Peyer's patch (tissue), 4 donors: Measurements from ENCODE around the gene MORF4L1. TPM values are rescaled to one million over a fixed set of nuclear protein-coding genes. Genes with fewer than 3 reads are reported as not detected.

Experiments used
- DNase-seq, 3 donors: peaks; one replicate each; pipeline ENCODE4 v3.0.0-alpha.2; 2017 to 2019
- H3K27ac ChIP-seq, 4 donors: fragments of 200-600 bp; sonication (generic); one replicate each; pipeline ENCODE4 v1.5.1; 2016 to 2019
- H3K27me3 ChIP-seq, 2 donors: fragments of 200-600 bp; sonication (generic); one replicate each; pipeline ENCODE4 v1.5.1; 2019
- H3K36me3 ChIP-seq, 3 donors: fragments of 200-600 bp; sonication (generic); one replicate each; pipeline ENCODE4 v1.5.1; 2016 to 2019
- H3K4me1 ChIP-seq, 4 donors: fragments of 200-600 bp; sonication (generic); one replicate each; pipeline ENCODE4 v1.5.1; 2016 to 2019
- H3K4me3 ChIP-seq, 4 donors: fragments of 200-600 bp; sonication (generic); 1 replicate in 3 of 4; 2 replicates in 1 of 4; pipeline ENCODE4 v1.5.1; 2016 to 2019; ENCODE audit warnings: mild to moderate bottlenecking in 1 of 4
- H3K9me3 ChIP-seq, 4 donors: fragments of 200-600 bp; sonication (generic); one replicate each; pipeline ENCODE4 v1.5.1; 2016 to 2019; ENCODE audit warnings: mild to moderate bottlenecking in 1 of 4
- CTCF ChIP-seq, 6 experiments: fragments of 450-650 bp in 4 of 6; fragments of 200-600 bp in 2 of 6; sonication (generic) in 1 of 6; IDR thresholded peaks; one replicate each; pipeline ENCODE4 v1.5.1; 2017 to 2019; ENCODE audit warnings: antibody characterized with exemption in 6 of 6, mild to moderate bottlenecking in 3 of 6, moderate library complexity in 1 of 6
- POLR2A ChIP-seq, 2 donors: fragments of 450-650 bp; IDR thresholded peaks; one replicate each; pipeline ENCODE4 v1.5.1; 2017; ENCODE audit warnings: antibody characterized with exemption in 2 of 2, mild to moderate bottlenecking in 2 of 2, moderate library complexity in 2 of 2
- total RNA-seq, 4 donors: library from RNA; depleted of rRNA; stranded (reverse); fragments of >200 nt; gene quantifications; one replicate each; pipeline ENCODE4 v1.1.0, GENCODE V29; 2016

The MORF4L1 gene
- total RNA-seq, 4 donors from 2014 or later = 90.8 to 271 (median 139) TPM

- TF ChIP-seq POLR2A (IDR thresholded peaks at IDR 0.05) (no peak), CTCF (IDR thresholded peaks at IDR 0.05) (no peak)
- peaks cover 0 to 10% (median 4%) of the 10 kb centered on the region in 4 donors for H3K4me1 ChIP-seq
- no peaks in the 10 kb centered on the region for H3K27me3 ChIP-seq
- no peaks in the 10 kb centered on the region for H3K9me3 ChIP-seq
- no peak overlapping the region for H3K27ac ChIP-seq
- H3K4me3 ChIP-seq = no peak overlapping the region
- peaks cover 0 to 29% (median 0%) of the 10 kb centered on the region in 3 donors for H3K36me3 ChIP-seq
- no peak for DNase-seq
These were observed 60.6 kb downstream of the MORF4L1 start for GRCh38 chr15:78933187-78933822.

- Histone ChIP-seq H3K27ac (peak overlapping the region in 1 of 4 donors; percentile 2), H3K36me3 (peaks cover 0 to 29% (median 0%) of the 10 kb centered on the region in 3 donors)
These were observed 61.3 kb downstream of the MORF4L1 start for GRCh38 chr15:78933823-78934654.

GRCh38 chr15:78934655-78935023 is 61.9 kb downstream of the MORF4L1 start:
- no peak for DNase-seq
- no peak for TF ChIP-seq POLR2A (IDR thresholded peaks at IDR 0.05)
- no peak for TF ChIP-seq CTCF (IDR thresholded peaks at IDR 0.05)
- Histone ChIP-seq H3K27me3 (no peaks in the 10 kb centered on the region), H3K4me3 (no peak overlapping the region), H3K4me1 (peaks cover 0 to 17% (median 4%) of the 10 kb centered on the region in 4 donors), H3K9me3 (no peaks in the 10 kb centered on the region), H3K36me3 (peaks cover 0 to 29% (median 0%) of the 10 kb centered on the region in 3 donors), H3K27ac (peak overlapping the region in 1 of 4 donors; percentile 2)

More at GRCh38 chr15:78933823-78934654, 61.3 kb downstream of the MORF4L1 start:
- Histone ChIP-seq H3K27me3 (no peaks in the 10 kb centered on the region), H3K4me3 (no peak overlapping the region), H3K4me1 (peaks cover 0 to 17% (median 4%) of the 10 kb centered on the region in 4 donors), H3K9me3 (no peaks in the 10 kb centered on the region)
- TF ChIP-seq POLR2A (IDR thresholded peaks at IDR 0.05) (no peak), CTCF (IDR thresholded peaks at IDR 0.05) (no peak)
- DNase-seq = no peak

GRCh38 chr15:78937132-78937739 is 64.5 kb downstream of the MORF4L1 start:
- H3K27ac ChIP-seq = peak overlapping the region in 3 of 4 donors; percentile 19 to 80 (median 30)

More at GRCh38 chr15:78937132-78937739, 64.5 kb downstream of the MORF4L1 start:
- H3K27me3 ChIP-seq = no peaks in the 10 kb centered on the region
- H3K36me3 ChIP-seq = peaks cover 0 to 28% (median 0%) of the 10 kb centered on the region in 3 donors
- DNase-seq = no peak
- H3K4me3 ChIP-seq = no peak overlapping the region
- TF ChIP-seq POLR2A (IDR thresholded peaks at IDR 0.05) = no peak
- no peak for TF ChIP-seq CTCF (IDR thresholded peaks at IDR 0.05)
- no peaks in the 10 kb centered on the region for H3K9me3 ChIP-seq
- H3K4me1 ChIP-seq = peaks cover 0 to 17% (median 4%) of the 10 kb centered on the region in 4 donors
